H1 (cell line): Measurements from ENCODE around the gene HIVEP2. TPM values are rescaled to one million over a fixed set of nuclear protein-coding genes. Genes with fewer than 3 reads are reported as not detected.
A peak's percentile ranks its signal among the peaks of the same experiment; 100 is the strongest.

ENCODE experiments used
- CTCF ChIA-PET: fragments of 300-600 bp; sonication (Branson Sonifier 250); formaldehyde crosslinking; loops from one replicate; lab custom pipeline; 2021; ENCODE audit not compliant: partially characterized antibody; lab: Charles Lee
- POLR2A ChIA-PET: fragments of 300-600 bp; sonication (Branson Sonifier 250); formaldehyde crosslinking; loops from one replicate; lab custom pipeline; 2021; ENCODE audit warnings: inconsistent platforms; ENCODE audit not compliant: partially characterized antibody; lab: Charles Lee
- DNase-seq, 2 experiments: peaks; one replicate each; pipeline versions ENCODE4 v3.0.0 to v3.0.0-alpha.2; 2010 to 2022; ENCODE audit warnings: low spot score in 2 of 2, low read depth in 1 of 2, mixed read lengths in 1 of 2
- FAIRE-seq: peaks from 2 replicates; lab custom pipeline; 2011; peaks lifted over from hg19 to GRCh38; lab: Jason Lieb, UNC
- H2AFZ ChIP-seq: 2 replicates; pipeline ENCODE4 v1.8.1; 2012; ENCODE audit warnings: low read length, inconsistent platforms
- H2AK5ac ChIP-seq: 2 replicates; pipeline ENCODE4 v1.6.1; 2013; ENCODE audit warnings: low read depth, low read length
- H2BK120ac ChIP-seq: replicated peaks from 2 replicates; pipeline ENCODE3; 2013; ENCODE audit warnings: low read depth, low read length, inconsistent platforms
- H2BK12ac ChIP-seq: 2 replicates; pipeline ENCODE4 v1.6.1; 2013; ENCODE audit warnings: low read depth, low read length
- H2BK15ac ChIP-seq: 2 replicates; pipeline ENCODE4 v1.6.1; 2013; ENCODE audit warnings: low read length
- H2BK20ac ChIP-seq: 2 replicates; pipeline ENCODE4 v1.6.1; 2013; ENCODE audit warnings: low read length
- H2BK5ac ChIP-seq: 2 replicates; pipeline ENCODE4 v1.6.1; 2013; ENCODE audit warnings: low read depth, low read length
- H3K14ac ChIP-seq: 2 replicates; pipeline ENCODE4 v1.6.1; 2013; ENCODE audit warnings: inconsistent platforms; ENCODE audit not compliant: insufficient read length
- H3K18ac ChIP-seq: 2 replicates; pipeline ENCODE4 v1.6.1; 2013; ENCODE audit warnings: low read length; ENCODE audit errors: extremely low read depth
- H3K23ac ChIP-seq: 2 replicates; pipeline ENCODE4 v1.6.1; 2013; ENCODE audit warnings: inconsistent platforms; ENCODE audit not compliant: insufficient read length
- H3K23me2 ChIP-seq: 2 replicates; pipeline ENCODE4 v1.6.1; 2013; ENCODE audit warnings: low read depth, low read length
- H3K27ac ChIP-seq: 2 replicates; pipeline ENCODE4 v1.6.1; 2011; ENCODE audit warnings: low read depth, low read length, inconsistent platforms
- H3K27me3 ChIP-seq, 4 experiments: replicated peaks in 1 of 4; 1 replicate in 1 of 4; 2 replicates in 3 of 4; pipeline versions ENCODE4 v1.6.1 to v1.8.1; 2011 to 2013; ENCODE audit warnings: low read length in 3 of 4, mild to moderate bottlenecking in 3 of 4, inconsistent platforms in 2 of 4, mixed read lengths in 2 of 4, moderate library complexity in 1 of 4; ENCODE audit not compliant: control insufficient read depth in 3 of 4, insufficient read depth in 3 of 4; ENCODE audit errors: extremely low read depth in 1 of 4
- H3K36me3 ChIP-seq, 4 experiments: 2 replicates each; pipeline versions ENCODE4 v1.6.1 to v1.8.1; 2011 to 2013; ENCODE audit warnings: mild to moderate bottlenecking in 4 of 4, low read length in 3 of 4, moderate library complexity in 2 of 4, control low read depth in 1 of 4, inconsistent platforms in 1 of 4; ENCODE audit not compliant: insufficient read depth in 4 of 4, control insufficient read depth in 2 of 4
- H3K4ac ChIP-seq: replicated peaks from 2 replicates; pipeline ENCODE3; 2013; ENCODE audit warnings: low read length, low read depth, mixed read lengths, inconsistent platforms; ENCODE audit not compliant: insufficient read length
- H3K4me1 ChIP-seq, 4 experiments: replicated peaks in 1 of 4; 1 replicate in 1 of 4; 2 replicates in 3 of 4; pipeline versions ENCODE4 v1.6.1 to v1.8.1; 2011 to 2013; ENCODE audit warnings: low read length in 3 of 4, inconsistent platforms in 2 of 4, mixed read lengths in 1 of 4; ENCODE audit not compliant: insufficient read depth in 4 of 4, control insufficient read depth in 3 of 4
- H3K4me2 ChIP-seq, 2 experiments: 2 replicates each; pipeline versions ENCODE4 v1.6.1 to v1.8.1; 2011 to 2013; ENCODE audit warnings: low read depth in 2 of 2, low read length in 2 of 2, control low read depth in 1 of 2, inconsistent platforms in 1 of 2, mild to moderate bottlenecking in 1 of 2; ENCODE audit not compliant: insufficient read depth in 1 of 2
- H3K4me3 ChIP-seq, 4 experiments: fragments of 200-600, 300-600 bp in 1 of 4; sonication (generic), shearing (Covaris generic), sonication (Bioruptor Twin) in 1 of 4; 2 replicates each; pipeline versions ENCODE4 v1.5.1 to v1.8.1; 2011 to 2016; ENCODE audit warnings: low read length in 4 of 4, low read depth in 3 of 4, control low read depth in 2 of 4, inconsistent platforms in 2 of 4, mild to moderate bottlenecking in 2 of 4, mixed read lengths in 1 of 4, moderate library complexity in 1 of 4; ENCODE audit not compliant: insufficient read depth in 2 of 4; ENCODE audit errors: extremely low read depth in 1 of 4
- H3K56ac ChIP-seq: replicated peaks from 2 replicates; pipeline ENCODE3; 2013; ENCODE audit warnings: low read depth, mild to moderate bottlenecking, mixed read lengths, low read length, inconsistent platforms; ENCODE audit not compliant: insufficient read length
- H3K79me1 ChIP-seq: 2 replicates; pipeline ENCODE4 v1.6.1; 2013; ENCODE audit warnings: low read depth, low read length, control low read depth
- H3K79me2 ChIP-seq, 2 experiments: 2 replicates each; pipeline versions ENCODE4 v1.6.1 to v1.8.1; 2012 to 2013; ENCODE audit warnings: low read length in 2 of 2, mild to moderate bottlenecking in 2 of 2, inconsistent platforms in 1 of 2; ENCODE audit not compliant: insufficient read depth in 2 of 2, control insufficient read depth in 1 of 2
- H3K9ac ChIP-seq, 4 experiments: replicated peaks in 1 of 4; 1 replicate in 1 of 4; 2 replicates in 3 of 4; pipeline versions ENCODE4 v1.6.1 to v1.8.1; 2011 to 2013; ENCODE audit warnings: low read depth in 3 of 4, low read length in 3 of 4, control low read depth in 2 of 4, mild to moderate bottlenecking in 2 of 4, moderate library complexity in 2 of 4, inconsistent platforms in 1 of 4; ENCODE audit errors: extremely low read depth in 1 of 4
- H3K9me3 ChIP-seq, 2 experiments: 2 replicates each; pipeline versions ENCODE4 v1.6.1 to v1.8.1; 2012 to 2013; ENCODE audit warnings: mild to moderate bottlenecking in 2 of 2, moderate library complexity in 2 of 2, control low read depth in 1 of 2, inconsistent platforms in 1 of 2, low read depth in 1 of 2, low read length in 1 of 2, mixed read lengths in 1 of 2; ENCODE audit not compliant: insufficient read depth in 2 of 2
- H4K20me1 ChIP-seq, 2 experiments: replicated peaks in 1 of 2; 2 replicates each; pipeline versions ENCODE3 to v1.8.1; 2011 to 2013; ENCODE audit warnings: inconsistent platforms in 2 of 2, low read length in 2 of 2, mild to moderate bottlenecking in 1 of 2; ENCODE audit not compliant: insufficient read depth in 2 of 2, control insufficient read depth in 1 of 2
- H4K5ac ChIP-seq: 2 replicates; pipeline ENCODE4 v1.6.1; 2013; ENCODE audit warnings: low read length, low read depth, mixed read lengths, inconsistent platforms; ENCODE audit not compliant: insufficient read length
- H4K8ac ChIP-seq: 2 replicates; pipeline ENCODE4 v1.8.0; 2013; ENCODE audit warnings: mild to moderate bottlenecking, moderate library complexity, low read length, inconsistent platforms; ENCODE audit not compliant: insufficient read depth; ENCODE audit errors: extremely low read depth
- H4K91ac ChIP-seq: replicated peaks from 2 replicates; pipeline ENCODE3; 2013; ENCODE audit warnings: low read length, mixed read lengths, inconsistent platforms; ENCODE audit not compliant: insufficient read length
- BACH1 ChIP-seq: IDR thresholded peaks from 2 replicates; pipeline ENCODE4 v1.6.1; 2012; ENCODE audit warnings: low read length, improper control_type of control experiment
- BCL11A ChIP-seq, 2 experiments: IDR thresholded peaks; one replicate each; pipeline ENCODE4 v1.6.1; 2011; ENCODE audit warnings: low read depth in 2 of 2, low read length in 2 of 2, mild to moderate bottlenecking in 2 of 2
- BRCA1 ChIP-seq: IDR thresholded peaks from 2 replicates; pipeline ENCODE4 v1.6.1; 2012; ENCODE audit warnings: low read depth, low read length, improper control_type of control experiment
- CREB1 ChIP-seq: IDR thresholded peaks from 2 replicates; pipeline ENCODE4 v1.6.1; 2012; ENCODE audit warnings: inconsistent platforms
- JUND ChIP-seq: IDR thresholded peaks from 2 replicates; pipeline ENCODE4 v1.6.1; 2011; ENCODE audit warnings: mild to moderate bottlenecking, improper control_type of control experiment, low read length
- PHF8 ChIP-seq: fragments of 200-600 bp; sonication (generic); conservative IDR thresholded peaks from 2 replicates; pipeline ENCODE4 v1.7.1; 2012; ENCODE audit warnings: low read depth, mild to moderate bottlenecking, inconsistent platforms, low read length, moderate library complexity
- POU5F1 ChIP-seq: IDR thresholded peaks from 2 replicates; pipeline ENCODE4 v1.6.1; 2011; ENCODE audit warnings: low read depth, mild to moderate bottlenecking, low read length, moderate library complexity
- RAD21 ChIP-seq, 2 experiments: IDR thresholded peaks in 1 of 2; conservative IDR thresholded peaks in 1 of 2; 2 replicates each; pipeline ENCODE4 v1.6.1; 2011; ENCODE audit warnings: low read depth in 2 of 2, low read length in 2 of 2, improper control_type of control experiment in 1 of 2, inconsistent platforms in 1 of 2, mild to moderate bottlenecking in 1 of 2, moderate library complexity in 1 of 2
- SAP30 ChIP-seq: fragments of 300-600 bp; sonication (generic); IDR thresholded peaks from 2 replicates; pipeline ENCODE4 v1.7.1; 2012; ENCODE audit warnings: low read length, moderate library complexity, mild to moderate bottlenecking, inconsistent platforms; ENCODE audit not compliant: insufficient read depth, insufficient replicate concordance
- SIRT6 ChIP-seq: IDR thresholded peaks from one replicate; pipeline ENCODE4 v1.7.1; 2012; ENCODE audit warnings: low read length, inconsistent platforms
- SIX5 ChIP-seq: IDR thresholded peaks from 2 replicates; pipeline ENCODE4 v1.6.1; 2011; ENCODE audit warnings: mild to moderate bottlenecking, low read depth, low read length
- SUZ12 ChIP-seq: fragments of 200-600 bp; sonication (generic); IDR thresholded peaks from 2 replicates; pipeline ENCODE4 v1.6.1; 2012; ENCODE audit warnings: mild to moderate bottlenecking, inconsistent platforms, low read length, moderate library complexity, mixed read lengths
- TAF7 ChIP-seq: optimal IDR thresholded peaks from 2 replicates; pipeline ENCODE3; 2011; ENCODE audit warnings: low read depth, mild to moderate bottlenecking, inconsistent platforms, low read length, moderate library complexity, borderline replicate concordance
- TEAD4 ChIP-seq: IDR thresholded peaks from 2 replicates; pipeline ENCODE4 v1.6.1; 2012; ENCODE audit warnings: low read depth, low read length, inconsistent platforms, mixed read lengths
- WGBS, 2 experiments: shearing (Covaris generic) in 1 of 2; methylation state at CpG; one replicate each; pipeline versions ENCODE4 v1.1.6 to v1.1.7; 2013 to 2015; ENCODE audit warnings: low lambda C conversion rate in 2 of 2, mixed read lengths in 2 of 2, inconsistent platforms in 1 of 2, low coverage in 1 of 2, missing lambda C conversion rate in 1 of 2; ENCODE audit not compliant: insufficient replicate concordance in 2 of 2, insufficient coverage in 1 of 2, insufficient read length in 1 of 2; ENCODE audit errors: extremely low coverage in 1 of 2, missing lambda C conversion rate in 1 of 2; 5-methylcytosine and 5-hydroxymethylcytosine counted together
- polyA plus RNA-seq, 7 experiments: library from polyadenylated mRNA; depleted of rRNA in 3 of 7; stranded (reverse) in 5 of 7; unstranded in 2 of 7; fragments of >200 nt in 5 of 7; fragments of 200-250 nt in 2 of 7; gene quantifications; 1 replicate in 5 of 7; 2 replicates in 1 of 7; 4 replicates in 1 of 7; pipeline versions ENCODE4 v1.2.1 to v1.2.3, GENCODE V29; 2011 to 2013; ENCODE audit warnings: missing spikeins in 2 of 7, mixed read lengths in 2 of 7
- total RNA-seq: library from RNA; stranded (reverse); fragmentation: NEBNext Ultra II Directional; extraction: Animal tissue kit (Norgen Biotek cat#: 25700); gene quantifications from 2 replicates; pipeline ENCODE4 v1.2.1, GENCODE V29; 2021

The HIVEP2 gene
- total and polyA plus RNA-seq, 2 of the 8 experiments (the other 6 are each of a cell fraction or from before 2014, with no cell fraction given) = 2.2 to 6.1 TPM

- no peak overlapping the region for H4K5ac ChIP-seq
- H3K4ac ChIP-seq = no peak overlapping the region
- no peak for DNase-seq
- H3K27ac ChIP-seq = no peak overlapping the region
- H2BK12ac ChIP-seq = no peak overlapping the region
- H3K4me1 ChIP-seq = peaks cover 0 to under 1% (median 0%) of the 10 kb centered on the region in 4 experiments; a peak in 1 of 7 replicates
- no peak overlapping the region for H3K4me2 ChIP-seq
- H3K79me1 ChIP-seq = no peaks in the 10 kb centered on the region
- H2AK5ac ChIP-seq = no peak overlapping the region
- H3K18ac ChIP-seq = no peak overlapping the region
- H4K91ac ChIP-seq = no peak overlapping the region
- no peaks in the 10 kb centered on the region for H4K20me1 ChIP-seq
- no peak overlapping the region for H3K9ac ChIP-seq
- no peak overlapping the region for H3K23ac ChIP-seq
- H3K9me3 ChIP-seq = no peaks in the 10 kb centered on the region
- ChIA-PET POLR2A (no interaction called here), CTCF (interaction anchor here (1.1 kb wide), 1 partner anchor 23 kb away, joined by 3 read pairs; no protein-coding TSS in a partner anchor)
- H2BK15ac ChIP-seq = no peak overlapping the region
- H2BK120ac ChIP-seq = no peak overlapping the region
- no peak overlapping the region for H3K4me3 ChIP-seq
- H3K23me2 ChIP-seq = no peaks in the 10 kb centered on the region
- no peak overlapping the region for H3K56ac ChIP-seq
- no peak overlapping the region for H2BK20ac ChIP-seq
- H2BK5ac ChIP-seq = no peak overlapping the region
- no peak overlapping the region for H2AFZ ChIP-seq
- WGBS, 2 experiments = 92% methylated on average over 5 of the region's 5 CpGs; no CpG with 5 or more reads in 1 of the 2 experiments
- no peaks in the 10 kb centered on the region for H3K27me3 ChIP-seq
- H3K14ac ChIP-seq = no peak overlapping the region
- no peak overlapping the region for H4K8ac ChIP-seq
- H3K79me2 ChIP-seq = no peaks in the 10 kb centered on the region
- FAIRE-seq = peak; percentile 19
- no peaks in the 10 kb centered on the region for H3K36me3 ChIP-seq
- TF ChIP-seq PHF8 (no peak), SUZ12 (no peak), CREB1 (no peak), JUND (no peak), SIRT6 (no peak), RAD21 (IDR thresholded peaks at IDR 0.05 in 1 of 2, conservative IDR thresholded peaks at IDR 0.05 in 1 of 2; ENCODE audit: low read depth in 2 of 2, low read length in 2 of 2) (no peak), POU5F1 (no peak), TEAD4 (no peak), BACH1 (no peak), SIX5 (no peak), TAF7 (no peak), BRCA1 (no peak), SAP30 (no peak), BCL11A (IDR thresholded peaks at IDR 0.05; ENCODE audit: low read depth in 2 of 2, low read length in 2 of 2) (no peak)
These were observed 223.6 kb downstream of the HIVEP2 start for GRCh38 chr6:142721215-142721920.
